Stimulated activated CD4-positive, alpha-beta T cell treated with anti-CD3 and anti-CD28 coated beads, Interleukin-4, amount 100 ng/mL, for 24 hours (primary cell): ENCODE results near the gene LSAMP.

ENCODE experiments used
- DNase-seq: peaks from one replicate; pipeline ENCODE4 v3.0.0-alpha.2; 2020

LSAMP gene

GRCh38 chr3:116040152-116040551 is 405.1 kb downstream of the LSAMP start:
- DNase-seq = no peak

GRCh38 chr3:116039651-116039985 is 405.7 kb downstream of the LSAMP start:
- no peak for DNase-seq

GRCh38 chr3:116038968-116039650 is 406.2 kb downstream of the LSAMP start:
- DNase-seq = no peak

GRCh38 chr3:116037954-116038911 is 407.1 kb downstream of the LSAMP start:
- no peak for DNase-seq

- no peak for DNase-seq
Observed at GRCh38 chr3:116035429-116035828, 409.9 kb downstream of the LSAMP start.

GRCh38 chr3:116034794-116035193 is 410.5 kb downstream of the LSAMP start:
- no peak for DNase-seq

- DNase-seq = no peak
Observed at GRCh38 chr3:116034086-116034485, 411.2 kb downstream of the LSAMP start.

GRCh38 chr3:116033516-116033915 is 411.8 kb downstream of the LSAMP start:
- DNase-seq = no peak

- DNase-seq = no peak
Observed at GRCh38 chr3:116032176-116032575, 413.1 kb downstream of the LSAMP start.

- DNase-seq = no peak
Observed at GRCh38 chr3:116030131-116030850, 415.0 kb downstream of the LSAMP start.

- DNase-seq = no peak
Observed at GRCh38 chr3:116029266-116029665, 416.0 kb downstream of the LSAMP start.

GRCh38 chr3:116028157-116028556 is 417.1 kb downstream of the LSAMP start:
- no peak for DNase-seq

GRCh38 chr3:116020989-116021388 is 424.3 kb downstream of the LSAMP start:
- no peak for DNase-seq

- DNase-seq = no peak
Observed at GRCh38 chr3:116020495-116020894, 424.8 kb downstream of the LSAMP start.

- DNase-seq = no peak
Observed at GRCh38 chr3:116019254-116019763, 426.0 kb downstream of the LSAMP start.

GRCh38 chr3:116018646-116019045 is 426.6 kb downstream of the LSAMP start:
- no peak for DNase-seq

GRCh38 chr3:116015931-116016330 is 429.4 kb downstream of the LSAMP start:
- DNase-seq = no peak

GRCh38 chr3:116007000-116007399 is 438.3 kb downstream of the LSAMP start:
- DNase-seq = no peak

- no peak for DNase-seq
Observed at GRCh38 chr3:116005404-116005803, 439.9 kb downstream of the LSAMP start.

- no peak for DNase-seq
Observed at GRCh38 chr3:116002235-116002634, 443.1 kb downstream of the LSAMP start.

GRCh38 chr3:116001151-116001621 is 444.1 kb downstream of the LSAMP start:
- DNase-seq = no peak

- DNase-seq = no peak
Observed at GRCh38 chr3:116000311-116000710, 445.0 kb downstream of the LSAMP start.

GRCh38 chr3:115999613-116000012 is 445.7 kb downstream of the LSAMP start:
- DNase-seq = no peak
